ENCODE measurements around the gene CDH13.

The CDH13 gene

DNA sequence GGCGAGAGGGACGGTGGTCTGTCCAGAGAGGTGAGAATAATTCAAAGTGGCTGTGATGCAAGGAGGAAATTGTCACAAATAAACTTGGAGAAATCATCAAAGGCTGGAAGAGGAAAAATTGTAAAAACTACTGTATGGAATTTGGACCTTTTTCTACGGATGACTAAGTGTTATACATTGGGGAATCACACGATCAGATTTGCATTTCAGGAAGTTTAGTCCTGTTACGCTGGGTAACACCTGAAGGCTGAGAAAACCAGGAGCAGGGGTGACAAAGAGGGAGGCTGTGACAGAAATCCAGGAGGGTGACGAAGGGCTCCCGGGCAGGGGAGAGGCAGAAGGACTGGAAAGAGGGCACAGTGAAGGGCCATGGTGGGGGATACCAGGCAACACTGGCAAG is 511.7 kb downstream of the CDH13 start:
- Histone ChIP-seq H3K4me2 (ENCODE audit: insufficient read depth, low read length) (peak overlapping the region; percentile 69), H3K36me3 (ENCODE audit: insufficient read depth, low read length) (no peaks in the 10 kb centered on the region), H3K4me3 (ENCODE audit: low read depth in 1 of 2, low read length in 2 of 2) (no peak overlapping the region), H3K4me1 (ENCODE audit: insufficient read depth, low read length) (peaks cover 23% of the 10 kb centered on the region), H4K20me1 (ENCODE audit: insufficient read depth, low read length) (no peaks in the 10 kb centered on the region), H3K9ac (ENCODE audit: low read depth, low read length) (peak overlapping the region; percentile 50), H2AFZ (ENCODE audit: low read depth, low read length) (peak overlapping the region; percentile 77), H3K27me3 (ENCODE audit: insufficient read depth, low read length, poor library complexity) (no peaks in the 10 kb centered on the region), H3K27ac (ENCODE audit: low read length) (peak overlapping the region; percentile 89), H3K9me3 (ENCODE audit: insufficient read depth, low read length, severe bottlenecking) (no peaks in the 10 kb centered on the region), H3K79me2 (ENCODE audit: insufficient read depth, low read length) (no peaks in the 10 kb centered on the region)
- DNase-seq (no peak), ATAC-seq (ENCODE audit: insufficient read depth, low read depth) (no peak)
- TF ChIP-seq, protein P1, sequence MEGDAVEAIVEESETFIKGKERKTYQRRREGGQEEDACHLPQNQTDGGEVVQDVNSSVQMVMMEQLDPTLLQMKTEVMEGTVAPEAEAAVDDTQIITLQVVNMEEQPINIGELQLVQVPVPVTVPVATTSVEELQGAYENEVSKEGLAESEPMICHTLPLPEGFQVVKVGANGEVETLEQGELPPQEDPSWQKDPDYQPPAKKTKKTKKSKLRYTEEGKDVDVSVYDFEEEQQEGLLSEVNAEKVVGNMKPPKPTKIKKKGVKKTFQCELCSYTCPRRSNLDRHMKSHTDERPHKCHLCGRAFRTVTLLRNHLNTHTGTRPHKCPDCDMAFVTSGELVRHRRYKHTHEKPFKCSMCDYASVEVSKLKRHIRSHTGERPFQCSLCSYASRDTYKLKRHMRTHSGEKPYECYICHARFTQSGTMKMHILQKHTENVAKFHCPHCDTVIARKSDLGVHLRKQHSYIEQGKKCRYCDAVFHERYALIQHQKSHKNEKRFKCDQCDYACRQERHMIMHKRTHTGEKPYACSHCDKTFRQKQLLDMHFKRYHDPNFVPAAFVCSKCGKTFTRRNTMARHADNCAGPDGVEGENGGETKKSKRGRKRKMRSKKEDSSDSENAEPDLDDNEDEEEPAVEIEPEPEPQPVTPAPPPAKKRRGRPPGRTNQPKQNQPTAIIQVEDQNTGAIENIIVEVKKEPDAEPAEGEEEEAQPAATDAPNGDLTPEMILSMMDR (IDR thresholded peaks at IDR 0.05; ENCODE audit: borderline replicate concordance, extremely low read depth, low read length, poor library complexity, severe bottlenecking): no peak
- no peak for TF ChIP-seq EZH2 (IDR thresholded peaks at IDR 0.05; ENCODE audit: borderline replicate concordance, low read depth, low read length, severe bottlenecking)

- no peak for DNase-seq
Observed at GRCh38 chr16:83138976-83139690, 512.4 kb downstream of the CDH13 start.

DNA sequence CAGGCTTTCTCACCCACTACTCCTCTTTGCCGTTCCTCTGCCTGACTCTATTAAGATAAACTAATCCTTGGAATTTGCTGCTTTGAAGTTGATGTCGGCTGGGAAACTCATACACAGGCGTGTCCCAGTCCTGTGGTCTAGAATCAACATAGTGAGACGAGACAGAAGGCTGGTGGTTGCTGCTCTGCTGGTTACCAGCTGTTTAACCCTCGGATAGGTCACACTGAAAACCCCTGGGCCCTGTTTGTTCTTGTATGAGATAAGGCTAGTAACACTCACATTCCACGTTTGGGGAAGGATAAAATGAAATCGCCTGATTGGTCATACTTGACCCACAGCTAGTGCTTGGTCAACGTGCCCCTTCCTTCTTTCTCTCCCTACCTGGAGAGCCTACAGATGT is 517.0 kb downstream of the CDH13 start:
- no peak overlapping the region for H3K4me3 ChIP-seq (ENCODE audit: low read depth in 1 of 2, low read length in 2 of 2)
- peaks cover 10% of the 10 kb centered on the region for H3K27me3 ChIP-seq (ENCODE audit: insufficient read depth, low read length, poor library complexity)
- H3K79me2 ChIP-seq (ENCODE audit: insufficient read depth, low read length): no peaks in the 10 kb centered on the region
- H3K27ac ChIP-seq (ENCODE audit: low read length): no peak overlapping the region
- no peak overlapping the region for H3K9ac ChIP-seq (ENCODE audit: low read depth, low read length)
- no peaks in the 10 kb centered on the region for H3K9me3 ChIP-seq (ENCODE audit: insufficient read depth, low read length, severe bottlenecking)
- no peak overlapping the region for H2AFZ ChIP-seq (ENCODE audit: low read depth, low read length)
- TF ChIP-seq EZH2 (IDR thresholded peaks at IDR 0.05; ENCODE audit: borderline replicate concordance, low read depth, low read length, severe bottlenecking): no peak
- TF ChIP-seq, protein P1 (IDR thresholded peaks at IDR 0.05; ENCODE audit: borderline replicate concordance, extremely low read depth, low read length, poor library complexity, severe bottlenecking): no peak
- no peaks in the 10 kb centered on the region for H3K4me1 ChIP-seq (ENCODE audit: insufficient read depth, low read length)
- no peak for ATAC-seq (ENCODE audit: insufficient read depth, low read depth)
- H3K4me2 ChIP-seq (ENCODE audit: insufficient read depth, low read length): no peak overlapping the region
- DNase-seq: no peak
- H4K20me1 ChIP-seq (ENCODE audit: insufficient read depth, low read length): no peaks in the 10 kb centered on the region
- H3K36me3 ChIP-seq (ENCODE audit: insufficient read depth, low read length): no peaks in the 10 kb centered on the region

More at GRCh38 chr16:83138976-83139690, 512.4 kb downstream of the CDH13 start:
- Histone ChIP-seq H3K4me2 (ENCODE audit: insufficient read depth, low read length) (no peak overlapping the region), H3K9me3 (ENCODE audit: insufficient read depth, low read length, severe bottlenecking) (no peaks in the 10 kb centered on the region), H3K4me3 (ENCODE audit: low read depth in 1 of 2, low read length in 2 of 2) (no peak overlapping the region), H4K20me1 (ENCODE audit: insufficient read depth, low read length) (no peaks in the 10 kb centered on the region), H3K36me3 (ENCODE audit: insufficient read depth, low read length) (no peaks in the 10 kb centered on the region), H3K27ac (ENCODE audit: low read length) (no peak overlapping the region), H3K79me2 (ENCODE audit: insufficient read depth, low read length) (no peaks in the 10 kb centered on the region), H3K27me3 (ENCODE audit: insufficient read depth, low read length, poor library complexity) (peaks cover 4% of the 10 kb centered on the region), H2AFZ (ENCODE audit: low read depth, low read length) (no peak overlapping the region), H3K9ac (ENCODE audit: low read depth, low read length) (no peak overlapping the region), H3K4me1 (ENCODE audit: insufficient read depth, low read length) (peaks cover 23% of the 10 kb centered on the region)
- ATAC-seq (ENCODE audit: insufficient read depth, low read depth): no peak
- TF ChIP-seq, protein P1 (IDR thresholded peaks at IDR 0.05; ENCODE audit: borderline replicate concordance, extremely low read depth, low read length, poor library complexity, severe bottlenecking): no peak
- no peak for TF ChIP-seq EZH2 (IDR thresholded peaks at IDR 0.05; ENCODE audit: borderline replicate concordance, low read depth, low read length, severe bottlenecking)
